ENCODE measurements around the gene MX2.

DNA sequence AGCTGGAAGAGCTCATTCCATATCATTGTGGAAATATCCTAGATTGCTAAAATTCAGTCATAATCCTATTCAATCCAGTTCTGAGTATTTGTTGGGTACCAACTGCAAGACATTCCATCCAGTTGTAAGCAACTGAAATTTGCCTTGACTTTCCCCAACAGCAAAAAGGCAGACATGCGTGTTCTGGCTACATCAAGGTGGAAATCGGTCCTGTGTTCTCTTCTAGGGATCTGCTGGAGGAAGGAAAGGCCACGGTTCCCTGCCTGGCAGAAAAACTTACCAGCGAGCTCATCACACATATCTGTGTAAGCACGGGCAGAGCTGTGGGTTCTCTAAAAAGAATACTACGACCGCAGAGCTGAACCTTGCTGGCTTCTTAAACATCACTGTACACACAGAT lies 81.7 kb downstream of the MX2 start:
- TF ChIP-seq ZNF184 (tag by site-specific recombination; IDR thresholded peaks at IDR 0.05) (no peak), ZNF239 (tag by site-specific recombination; IDR thresholded peaks at IDR 0.05) (no peak), MEIS1 (CRISPR knock-in tag; IDR thresholded peaks at IDR 0.05; ENCODE audit: borderline replicate concordance) (no peak), ZNF571 (tag by site-specific recombination; IDR thresholded peaks at IDR 0.05) (no peak), SCRT2 (tag by site-specific recombination; IDR thresholded peaks at IDR 0.05) (no peak), SP7 (tag by site-specific recombination; IDR thresholded peaks at IDR 0.05) (no peak), ZNF600 (tag by site-specific recombination; IDR thresholded peaks at IDR 0.05) (no peak), ZNF426 (tag by site-specific recombination; IDR thresholded peaks at IDR 0.05) (no peak)
- TF ChIP-seq, protein P1, sequence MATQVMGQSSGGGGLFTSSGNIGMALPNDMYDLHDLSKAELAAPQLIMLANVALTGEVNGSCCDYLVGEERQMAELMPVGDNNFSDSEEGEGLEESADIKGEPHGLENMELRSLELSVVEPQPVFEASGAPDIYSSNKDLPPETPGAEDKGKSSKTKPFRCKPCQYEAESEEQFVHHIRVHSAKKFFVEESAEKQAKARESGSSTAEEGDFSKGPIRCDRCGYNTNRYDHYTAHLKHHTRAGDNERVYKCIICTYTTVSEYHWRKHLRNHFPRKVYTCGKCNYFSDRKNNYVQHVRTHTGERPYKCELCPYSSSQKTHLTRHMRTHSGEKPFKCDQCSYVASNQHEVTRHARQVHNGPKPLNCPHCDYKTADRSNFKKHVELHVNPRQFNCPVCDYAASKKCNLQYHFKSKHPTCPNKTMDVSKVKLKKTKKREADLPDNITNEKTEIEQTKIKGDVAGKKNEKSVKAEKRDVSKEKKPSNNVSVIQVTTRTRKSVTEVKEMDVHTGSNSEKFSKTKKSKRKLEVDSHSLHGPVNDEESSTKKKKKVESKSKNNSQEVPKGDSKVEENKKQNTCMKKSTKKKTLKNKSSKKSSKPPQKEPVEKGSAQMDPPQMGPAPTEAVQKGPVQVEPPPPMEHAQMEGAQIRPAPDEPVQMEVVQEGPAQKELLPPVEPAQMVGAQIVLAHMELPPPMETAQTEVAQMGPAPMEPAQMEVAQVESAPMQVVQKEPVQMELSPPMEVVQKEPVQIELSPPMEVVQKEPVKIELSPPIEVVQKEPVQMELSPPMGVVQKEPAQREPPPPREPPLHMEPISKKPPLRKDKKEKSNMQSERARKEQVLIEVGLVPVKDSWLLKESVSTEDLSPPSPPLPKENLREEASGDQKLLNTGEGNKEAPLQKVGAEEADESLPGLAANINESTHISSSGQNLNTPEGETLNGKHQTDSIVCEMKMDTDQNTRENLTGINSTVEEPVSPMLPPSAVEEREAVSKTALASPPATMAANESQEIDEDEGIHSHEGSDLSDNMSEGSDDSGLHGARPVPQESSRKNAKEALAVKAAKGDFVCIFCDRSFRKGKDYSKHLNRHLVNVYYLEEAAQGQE (tag by site-specific recombination; IDR thresholded peaks at IDR 0.05), result no peak
- TF ChIP-seq, protein P2, sequence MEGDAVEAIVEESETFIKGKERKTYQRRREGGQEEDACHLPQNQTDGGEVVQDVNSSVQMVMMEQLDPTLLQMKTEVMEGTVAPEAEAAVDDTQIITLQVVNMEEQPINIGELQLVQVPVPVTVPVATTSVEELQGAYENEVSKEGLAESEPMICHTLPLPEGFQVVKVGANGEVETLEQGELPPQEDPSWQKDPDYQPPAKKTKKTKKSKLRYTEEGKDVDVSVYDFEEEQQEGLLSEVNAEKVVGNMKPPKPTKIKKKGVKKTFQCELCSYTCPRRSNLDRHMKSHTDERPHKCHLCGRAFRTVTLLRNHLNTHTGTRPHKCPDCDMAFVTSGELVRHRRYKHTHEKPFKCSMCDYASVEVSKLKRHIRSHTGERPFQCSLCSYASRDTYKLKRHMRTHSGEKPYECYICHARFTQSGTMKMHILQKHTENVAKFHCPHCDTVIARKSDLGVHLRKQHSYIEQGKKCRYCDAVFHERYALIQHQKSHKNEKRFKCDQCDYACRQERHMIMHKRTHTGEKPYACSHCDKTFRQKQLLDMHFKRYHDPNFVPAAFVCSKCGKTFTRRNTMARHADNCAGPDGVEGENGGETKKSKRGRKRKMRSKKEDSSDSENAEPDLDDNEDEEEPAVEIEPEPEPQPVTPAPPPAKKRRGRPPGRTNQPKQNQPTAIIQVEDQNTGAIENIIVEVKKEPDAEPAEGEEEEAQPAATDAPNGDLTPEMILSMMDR (tag by site-specific recombination; IDR thresholded peaks at IDR 0.05), result no peak
- TF ChIP-seq, protein P3, sequence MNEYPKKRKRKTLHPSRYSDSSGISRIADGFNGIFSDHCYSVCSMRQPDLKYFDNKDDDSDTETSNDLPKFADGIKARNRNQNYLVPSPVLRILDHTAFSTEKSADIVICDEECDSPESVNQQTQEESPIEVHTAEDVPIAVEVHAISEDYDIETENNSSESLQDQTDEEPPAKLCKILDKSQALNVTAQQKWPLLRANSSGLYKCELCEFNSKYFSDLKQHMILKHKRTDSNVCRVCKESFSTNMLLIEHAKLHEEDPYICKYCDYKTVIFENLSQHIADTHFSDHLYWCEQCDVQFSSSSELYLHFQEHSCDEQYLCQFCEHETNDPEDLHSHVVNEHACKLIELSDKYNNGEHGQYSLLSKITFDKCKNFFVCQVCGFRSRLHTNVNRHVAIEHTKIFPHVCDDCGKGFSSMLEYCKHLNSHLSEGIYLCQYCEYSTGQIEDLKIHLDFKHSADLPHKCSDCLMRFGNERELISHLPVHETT (tag by site-specific recombination; IDR thresholded peaks at IDR 0.05), result no peak
